B cell (primary cell): Measurements from ENCODE around the gene BDH1. TPM values are rescaled to one million over a fixed set of nuclear protein-coding genes. Genes with fewer than 3 reads are reported as not detected.

ENCODE experiments used
- ATAC-seq: fragments of 200-7000 bp; cut with Tn5 transposase; one replicate; pipeline ENCODE4 v1.10.0; 2021; ENCODE audit warnings: low read depth, mild to moderate bottlenecking, moderate number of reproducible peaks, moderate library complexity
- CTCF ChIA-PET: fragments of 350-600 bp; sonication (Branson Sonifier 250); formaldehyde crosslinking; loops from one replicate; lab custom pipeline; 2021; ENCODE audit warnings: antibody characterized with exemption, inconsistent platforms; lab: Charles Lee
- POLR2A ChIA-PET: fragments of 350-600 bp; sonication (Branson Sonifier 250); formaldehyde crosslinking; loops from one replicate; lab custom pipeline; 2021; ENCODE audit warnings: antibody characterized with exemption; lab: Charles Lee
- DNase-seq: peaks from one replicate; pipeline ENCODE4 v3.0.0; 2013
- H2AFZ ChIP-seq: 2 replicates; pipeline ENCODE4 v1.6.1; 2012; ENCODE audit warnings: mild to moderate bottlenecking, low read depth, low read length; ENCODE audit not compliant: insufficient read depth, poor library complexity, severe bottlenecking
- H3K27ac ChIP-seq, 2 donors: 1 replicate in 1 of 2; 2 replicates in 1 of 2; pipeline ENCODE4 v1.5.1; 2012 to 2013; ENCODE audit warnings: low read length in 2 of 2, mild to moderate bottlenecking in 2 of 2, moderate library complexity in 1 of 2
- H3K27me3 ChIP-seq, 4 experiments: fragments of 200-600 bp in 1 of 4; sonication (generic) in 1 of 4; replicated peaks in 1 of 4; 1 replicate in 2 of 4; 2 replicates in 2 of 4; pipeline versions ENCODE4 v1.6.1 to v1.7.0; 2013 to 2016; ENCODE audit warnings: low read length in 3 of 4, mild to moderate bottlenecking in 2 of 4, mixed read lengths in 1 of 4, moderate library complexity in 1 of 4; ENCODE audit not compliant: insufficient read depth in 4 of 4, control insufficient read depth in 3 of 4; ENCODE audit errors: control extremely low read depth in 1 of 4
- H3K36me3 ChIP-seq, 2 experiments: replicated peaks in 1 of 2; 1 replicate in 1 of 2; 2 replicates in 1 of 2; pipeline versions ENCODE4 v1.6.1 to v1.7.1; 2013; ENCODE audit warnings: low read length in 1 of 2; ENCODE audit not compliant: insufficient read depth in 2 of 2, control insufficient read depth in 1 of 2; ENCODE audit errors: control extremely low read depth in 1 of 2, extremely low read depth in 1 of 2
- H3K4me1 ChIP-seq, 2 donors: fragments of 200-600 bp in 1 of 2; sonication (generic) in 1 of 2; 1 replicate in 1 of 2; 2 replicates in 1 of 2; pipeline versions ENCODE4 v1.5.1 to v1.6.1; 2013 to 2017; ENCODE audit warnings: low read length in 2 of 2; ENCODE audit not compliant: control insufficient read depth in 2 of 2, insufficient read depth in 2 of 2
- H3K4me2 ChIP-seq: replicated peaks from 2 replicates; pipeline ENCODE3; 2012; ENCODE audit warnings: mild to moderate bottlenecking, low read depth, low read length; ENCODE audit not compliant: poor library complexity, severe bottlenecking
- H3K4me3 ChIP-seq, 5 experiments: fragments of 200-600 bp in 1 of 5; sonication (generic) in 1 of 5; 1 replicate in 3 of 5; 2 replicates in 2 of 5; pipeline versions ENCODE4 v1.5.1 to v1.7.0; 2011 to 2016; ENCODE audit warnings: low read length in 4 of 5, mild to moderate bottlenecking in 4 of 5, low read depth in 2 of 5, control low read depth in 1 of 5, moderate library complexity in 1 of 5; ENCODE audit not compliant: insufficient read depth in 1 of 5; ENCODE audit errors: control extremely low read depth in 1 of 5, extremely low read depth in 1 of 5
- H3K79me2 ChIP-seq: fragments of 200-600 bp; sonication (generic); one replicate; pipeline ENCODE4 v1.6.0; 2016; ENCODE audit warnings: low read length; ENCODE audit not compliant: control insufficient read depth, insufficient read depth
- H3K9ac ChIP-seq: fragments of 200-600 bp; sonication (generic); 2 replicates; pipeline ENCODE4 v1.6.1; 2017; ENCODE audit warnings: mild to moderate bottlenecking, low read length, moderate library complexity
- H3K9me3 ChIP-seq, 3 donors: one replicate each; pipeline versions ENCODE4 v1.6.1 to v1.7.1; 2013; ENCODE audit warnings: low read length in 2 of 3; ENCODE audit not compliant: control insufficient read depth in 2 of 3, insufficient read depth in 1 of 3; ENCODE audit errors: control extremely low read depth in 1 of 3
- H4K20me1 ChIP-seq: 2 replicates; pipeline ENCODE4 v1.6.0; 2012; ENCODE audit warnings: mild to moderate bottlenecking, low read length; ENCODE audit not compliant: insufficient read depth, control insufficient read depth, poor library complexity, severe bottlenecking
- H3K27ac Mint-ChIP-seq: one replicate; pipeline ENCODE4 v1.8.0; 2021; ENCODE audit warnings: mixed read lengths
- H3K27me3 Mint-ChIP-seq: one replicate; pipeline ENCODE4 v1.8.0; 2021; ENCODE audit warnings: mixed read lengths
- H3K4me1 Mint-ChIP-seq: one replicate; pipeline ENCODE4 v1.8.0; 2021; ENCODE audit warnings: mixed read lengths
- H3K4me3 Mint-ChIP-seq: one replicate; pipeline ENCODE4 v1.8.0; 2021; ENCODE audit warnings: mixed read lengths
- H3K9me3 Mint-ChIP-seq: one replicate; pipeline ENCODE4 v1.8.0; 2022; ENCODE audit warnings: mixed read lengths; ENCODE audit not compliant: insufficient read depth
- CTCF ChIP-seq: fragments of 200-600 bp; IDR thresholded peaks from one replicate; pipeline ENCODE4 v1.8.0; 2022; ENCODE audit warnings: antibody characterized with exemption, mild to moderate bottlenecking
- EZH2 ChIP-seq: IDR thresholded peaks from 2 replicates; pipeline ENCODE4 v1.6.1; 2012; ENCODE audit warnings: borderline replicate concordance, low read depth, mild to moderate bottlenecking, moderate library complexity, low read length; ENCODE audit not compliant: insufficient read depth, poor library complexity, severe bottlenecking
- WGBS: methylation state at CpG from one replicate; pipeline ENCODE4 v1.1.5; 2013; ENCODE audit warnings: missing lambda C conversion rate; ENCODE audit not compliant: insufficient coverage; 5-methylcytosine and 5-hydroxymethylcytosine counted together
- intact Hi-C: fragments of 100-400 bp; cut with micrococcal nuclease; formaldehyde crosslinking; loops from one replicate; pipeline ENCODE4 v1.10.0; 2022
- polyA plus RNA-seq: library from polyadenylated mRNA; depleted of rRNA; stranded (reverse); fragments of >200 nt; gene quantifications from 2 replicates; pipeline ENCODE4 v1.2.3, GENCODE V29; 2012
- total RNA-seq, 2 donors: library from RNA; stranded (reverse); fragments of 120-200 nt in 1 of 2; gene quantifications; 1 replicate in 1 of 2; 2 replicates in 1 of 2; pipeline versions ENCODE4 v1.2.3 to v1.2.4, GENCODE V29; 2013 to 2022

Gene BDH1
- total and polyA plus RNA-seq, 2 donors (not counting 1 experiment from before 2014, with no cell fraction given), result 21.1 to 59.3 TPM

- no peak for DNase-seq
- H3K9me3 ChIP-seq, result no peaks in the 10 kb centered on the region
- H3K27ac ChIP-seq, result no peak overlapping the region
- no peaks in the 10 kb centered on the region for H4K20me1 ChIP-seq
- WGBS, result 100% methylated on average over 1 of the region's 1 CpG
- no peak overlapping the region for H3K4me3 ChIP-seq
- TF ChIP-seq CTCF (no peak), EZH2 (no peak)
- H3K27me3 Mint-ChIP-seq, result peaks cover 13% of the 10 kb centered on the region
- no peak for ATAC-seq
- no peak overlapping the region for H3K27ac Mint-ChIP-seq
- no peaks in the 10 kb centered on the region for H3K9me3 Mint-ChIP-seq
- no peak overlapping the region for H3K4me3 Mint-ChIP-seq
- H3K27me3 ChIP-seq, result peaks cover 0 to 2% (median 0%) of the 10 kb centered on the region in 4 experiments
- H3K4me1 ChIP-seq, result no peaks in the 10 kb centered on the region
- CTCF ChIA-PET, result no interaction called here
- H3K9ac ChIP-seq, result no peak overlapping the region
- H3K4me2 ChIP-seq, result no peak overlapping the region
- POLR2A ChIA-PET, result no interaction called here
- H3K79me2 ChIP-seq, result no peaks in the 10 kb centered on the region
- H2AFZ ChIP-seq, result no peak overlapping the region
- intact Hi-C loops, result no loop called here
- H3K36me3 ChIP-seq, result no peaks in the 10 kb centered on the region
- H3K4me1 Mint-ChIP-seq, result no peaks in the 10 kb centered on the region
These were observed 68.9 kb downstream of the BDH1 start for GRCh38 chr3:197486861-197487260.

GRCh38 chr3:197485143-197485542 is 70.6 kb downstream of the BDH1 start:
- ATAC-seq, result no peak
- no peak for DNase-seq
- Mint-ChIP-seq H3K4me3 (no peak overlapping the region), H3K27ac (no peak overlapping the region), H3K27me3 (peaks cover 17% of the 10 kb centered on the region), H3K4me1 (no peaks in the 10 kb centered on the region), H3K9me3 (no peaks in the 10 kb centered on the region)
- CTCF ChIA-PET, result no interaction called here
- Histone ChIP-seq H3K79me2 (no peaks in the 10 kb centered on the region), H3K4me1 (no peaks in the 10 kb centered on the region), H3K4me2 (no peak overlapping the region), H3K27me3 (peaks cover 0 to 7% (median 0%) of the 10 kb centered on the region in 4 experiments), H3K9me3 (no peaks in the 10 kb centered on the region), H4K20me1 (no peaks in the 10 kb centered on the region), H3K4me3 (no peak overlapping the region), H2AFZ (no peak overlapping the region), H3K9ac (no peak overlapping the region), H3K36me3 (no peaks in the 10 kb centered on the region), H3K27ac (no peak overlapping the region)
- intact Hi-C loops, result no loop called here
- WGBS, result 98% methylated on average over 5 of the region's 5 CpGs
- TF ChIP-seq EZH2 (no peak), CTCF (no peak)
- POLR2A ChIA-PET, result no interaction called here
